ENCODE data around the gene RAB37. TPM values are rescaled to one million over a fixed set of nuclear protein-coding genes. Genes with fewer than 3 reads are reported as not detected.

RAB37 gene
- total and polyA plus RNA-seq, 7 experiments from 2014 or later: 23.6 to 58.5 (median 30.7) TPM

DNA sequence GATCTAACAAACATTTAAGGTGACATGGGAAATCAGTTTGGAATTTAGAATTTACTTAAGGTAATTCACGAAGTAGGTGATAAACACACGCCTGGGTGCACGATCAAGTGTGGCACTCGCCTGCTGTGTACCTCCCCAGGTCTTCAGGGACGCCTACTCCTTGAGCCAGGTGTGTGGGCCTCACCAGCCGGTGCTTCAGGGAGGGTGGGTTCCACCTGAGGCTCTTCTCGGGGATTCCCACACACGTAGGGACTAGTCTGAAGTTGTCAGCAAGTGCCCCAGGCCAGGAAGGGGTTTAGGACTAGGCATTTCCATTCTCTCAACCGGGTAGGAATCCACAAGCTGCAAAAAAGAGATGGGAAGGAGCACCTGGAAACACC, 48.9 kb downstream of the RAB37 start:
- no peak for ATAC-seq

DNA sequence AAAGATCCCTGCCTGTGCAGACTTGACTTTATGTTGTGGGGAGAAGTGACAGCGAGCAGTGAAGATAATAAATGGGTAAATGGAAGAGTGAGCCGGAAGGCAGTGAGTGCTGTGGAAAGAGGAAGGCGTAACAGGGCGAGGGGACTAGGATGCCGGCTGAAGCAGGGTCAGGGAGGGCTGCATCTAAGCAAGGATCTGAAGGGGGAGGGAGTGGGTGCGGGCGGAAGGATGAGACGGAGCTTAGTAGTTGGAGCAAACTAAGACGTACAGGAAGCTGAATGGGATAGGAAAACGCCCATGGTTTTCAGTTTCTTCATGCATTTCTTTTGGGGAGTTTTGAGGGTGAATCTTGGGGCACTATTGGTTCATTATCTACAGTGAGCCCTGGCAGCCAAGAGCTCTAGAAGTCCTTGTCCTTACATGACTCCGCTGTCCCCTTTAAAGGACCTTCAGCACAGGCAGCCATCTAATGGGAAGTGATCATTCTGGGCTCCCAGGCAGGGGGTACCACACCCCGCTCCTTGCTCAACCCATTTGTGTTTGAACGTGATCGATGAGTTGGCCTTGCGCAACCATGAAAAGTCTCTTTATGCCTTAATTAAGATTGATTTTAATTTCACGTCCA, 49.5 kb downstream of the RAB37 start:
- ChIA-PET POLR2A (interaction anchor here (0.8 to 1.6 kb wide), 2 partner anchors 11 to 36 kb away, joined by 3 to 7 read pairs; partner anchors contain the start of gene NAT9), CTCF (interaction anchor here (0.5 to 1.5 kb wide), 2 partner anchors 40 to 123 kb away, joined by 3 to 4 read pairs; no protein-coding TSS in a partner anchor)
- H3K36me3 Mint-ChIP-seq: peaks cover 0 to 25% (median 18%) of the 10 kb centered on the region in 5 donors
- no peaks in the 10 kb centered on the region for H3K9me3 Mint-ChIP-seq
- H3K27me3 ChIP-seq (ENCODE audit: control insufficient read depth in 2 of 2, insufficient read depth in 2 of 2, low read length in 2 of 2): no peaks in the 10 kb centered on the region
- peak overlapping the region; percentile 53 to 94 (median 87) for H3K27ac Mint-ChIP-seq
- peak overlapping the region; percentile 59 for H3K27ac ChIP-seq (ENCODE audit: low read depth, low read length)
- H3K4me1 ChIP-seq (ENCODE audit: control insufficient read depth in 2 of 2, insufficient read depth in 2 of 2, low read length in 2 of 2): peaks cover 16 to 54% of the 10 kb centered on the region in 2 donors
- DNase-seq (peak in 1 of 9 donors; percentile 24), ATAC-seq (peak; percentile 77)
- intact Hi-C loops (cut with micrococcal nuclease): no loop called here
- H3K4me3 Mint-ChIP-seq: peak overlapping the region; percentile 12 to 83 (median 62)
- peaks cover 54 to 78% (median 73%) of the 10 kb centered on the region in 7 donors for H3K4me1 Mint-ChIP-seq
- H3K4me3 ChIP-seq (ENCODE audit: low read length): no peak overlapping the region
- peaks cover 0 to 4% (median 4%) of the 10 kb centered on the region in 3 experiments for H3K36me3 ChIP-seq (ENCODE audit: control insufficient read depth in 2 of 3, insufficient read depth in 3 of 3, low read length in 3 of 3)
- H3K9me3 ChIP-seq (ENCODE audit: control insufficient read depth in 2 of 3, low read length in 3 of 3): no peaks in the 10 kb centered on the region
- no peaks in the 10 kb centered on the region for H3K27me3 Mint-ChIP-seq

More for the DNA sequence above, 48.9 kb downstream of the RAB37 start:
- H3K4me1 ChIP-seq (ENCODE audit: control insufficient read depth in 2 of 2, insufficient read depth in 2 of 2, low read length in 2 of 2): peaks cover 15 to 54% of the 10 kb centered on the region in 2 donors
- ChIA-PET POLR2A (interaction anchor here (0.8 to 1.6 kb wide), 2 partner anchors 10 to 35 kb away, joined by 3 to 7 read pairs; partner anchors contain the start of gene NAT9), CTCF (interaction anchor here (0.5 to 1.5 kb wide), 2 partner anchors 39 to 123 kb away, joined by 3 to 4 read pairs; no protein-coding TSS in a partner anchor)
- peaks cover 0 to 4% (median 4%) of the 10 kb centered on the region in 3 experiments for H3K36me3 ChIP-seq (ENCODE audit: control insufficient read depth in 2 of 3, insufficient read depth in 3 of 3, low read length in 3 of 3)
- Mint-ChIP-seq H3K4me1 (peaks cover 56 to 78% (median 73%) of the 10 kb centered on the region in 7 donors), H3K27ac (peak overlapping the region; percentile 53 to 94 (median 89)), H3K4me3 (peak overlapping the region in 9 of 10 donors; percentile 12 to 83 (median 61)), H3K9me3 (no peaks in the 10 kb centered on the region), H3K36me3 (peaks cover 0 to 23% (median 17%) of the 10 kb centered on the region in 5 donors), H3K27me3 (no peaks in the 10 kb centered on the region)
- H3K9me3 ChIP-seq (ENCODE audit: control insufficient read depth in 2 of 3, low read length in 3 of 3): no peaks in the 10 kb centered on the region
- no peak overlapping the region for H3K4me3 ChIP-seq (ENCODE audit: low read length)
- H3K27ac ChIP-seq (ENCODE audit: low read depth, low read length): peak overlapping the region; percentile 59
- no peak for DNase-seq
- no peaks in the 10 kb centered on the region for H3K27me3 ChIP-seq (ENCODE audit: control insufficient read depth in 2 of 2, insufficient read depth in 2 of 2, low read length in 2 of 2)
- intact Hi-C loops (cut with micrococcal nuclease): no loop called here

GRCh38 chr17:74790161-74791058, 53.4 kb downstream of the RAB37 start:
- ATAC-seq (no peak), DNase-seq (peak in 2 of 9 donors; percentile 24)
- ChIA-PET CTCF (interaction anchor here (0.5 to 4.4 kb wide), 31 partner anchors 10 to 1532 kb away, joined by 3 to 78 read pairs (median 6); partner anchors contain the start of genes FDXR, GRIN2C, MIF4GD and NAT9), POLR2A (interaction anchor here (0.5 to 1.7 kb wide), 9 partner anchors 9 to 943 kb away, joined by 3 to 9 read pairs (median 4); partner anchors contain the start of gene NAT9)
- Mint-ChIP-seq H3K36me3 (peaks cover 3 to 31% (median 22%) of the 10 kb centered on the region in 5 donors), H3K27ac (peak overlapping the region; percentile 48 to 88 (median 81)), H3K4me3 (peak overlapping the region; percentile 41 to 81 (median 72)), H3K9me3 (no peaks in the 10 kb centered on the region), H3K27me3 (no peaks in the 10 kb centered on the region), H3K4me1 (peaks cover 28 to 64% (median 46%) of the 10 kb centered on the region in 7 donors)
- H3K9me3 ChIP-seq (ENCODE audit: control insufficient read depth in 2 of 3, low read length in 3 of 3): no peaks in the 10 kb centered on the region
- H3K36me3 ChIP-seq (ENCODE audit: control insufficient read depth in 2 of 3, insufficient read depth in 3 of 3, low read length in 3 of 3): peaks cover 4 to 33% (median 13%) of the 10 kb centered on the region in 3 experiments
- peak overlapping the region; percentile 19 for H3K27ac ChIP-seq (ENCODE audit: low read depth, low read length)
- no peaks in the 10 kb centered on the region for H3K27me3 ChIP-seq (ENCODE audit: control insufficient read depth in 2 of 2, insufficient read depth in 2 of 2, low read length in 2 of 2)
- H3K4me3 ChIP-seq (ENCODE audit: low read length): no peak overlapping the region
- intact Hi-C loops (cut with micrococcal nuclease): loop anchor here (1.0 to 5.0 kb wide), 7 partner anchors 10 to 168 kb away; partner anchors contain the start of gene NAT9 (in 1 of the 2)
- H3K4me1 ChIP-seq (ENCODE audit: control insufficient read depth in 2 of 2, insufficient read depth in 2 of 2, low read length in 2 of 2): peaks cover 13 to 39% of the 10 kb centered on the region in 2 donors

DNA sequence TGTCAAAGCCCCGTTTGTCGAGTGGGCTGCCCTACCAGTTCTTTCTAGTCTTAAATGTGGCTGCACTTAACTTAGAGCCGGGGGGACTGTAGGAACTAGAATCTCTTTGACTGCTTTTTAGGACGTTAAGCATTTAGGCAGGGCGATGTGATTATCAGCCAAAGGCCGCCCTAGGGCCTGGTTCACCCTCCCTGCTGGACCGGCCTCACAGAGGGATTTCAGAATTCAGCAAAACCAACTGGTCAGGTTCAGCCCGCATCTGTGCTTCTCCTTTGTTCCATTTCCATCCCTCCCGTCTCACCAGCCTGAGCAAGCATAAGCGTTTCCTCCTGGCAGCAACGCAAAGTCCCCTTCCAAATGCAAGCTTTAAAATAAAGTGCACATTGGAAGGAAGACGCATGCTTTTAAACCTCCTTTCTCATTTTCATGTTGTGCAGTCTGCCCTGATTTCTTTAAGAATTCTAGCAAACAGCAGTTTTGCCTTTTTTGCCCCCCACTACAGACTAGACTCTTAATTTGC, 55.6 kb downstream of the RAB37 start:
- Histone ChIP-seq H3K27ac (ENCODE audit: low read depth, low read length) (no peak overlapping the region), H3K4me3 (ENCODE audit: low read length) (no peak overlapping the region), H3K36me3 (ENCODE audit: control insufficient read depth in 2 of 3, insufficient read depth in 3 of 3, low read length in 3 of 3) (peaks cover 0 to 55% (median 16%) of the 10 kb centered on the region in 3 experiments), H3K9me3 (ENCODE audit: control insufficient read depth in 2 of 3, low read length in 3 of 3) (no peaks in the 10 kb centered on the region), H3K27me3 (ENCODE audit: control insufficient read depth in 2 of 2, insufficient read depth in 2 of 2, low read length in 2 of 2) (no peaks in the 10 kb centered on the region), H3K4me1 (ENCODE audit: control insufficient read depth in 2 of 2, insufficient read depth in 2 of 2, low read length in 2 of 2) (peaks cover 13 to 22% of the 10 kb centered on the region in 2 donors)
- Mint-ChIP-seq H3K27me3 (no peaks in the 10 kb centered on the region), H3K4me1 (peaks cover 17 to 47% (median 30%) of the 10 kb centered on the region in 7 donors), H3K36me3 (peaks cover 3 to 44% (median 18%) of the 10 kb centered on the region in 5 donors), H3K27ac (no peak overlapping the region), H3K9me3 (no peaks in the 10 kb centered on the region), H3K4me3 (peak overlapping the region in 1 of 10 donors; percentile 14)
- DNase-seq (no peak), ATAC-seq (no peak)
- ChIA-PET POLR2A (interaction anchor here (0.9 kb wide), 1 partner anchor 81 kb away, joined by 3 read pairs; no protein-coding TSS in a partner anchor), CTCF (interaction anchor here (0.7 to 4.4 kb wide), 6 partner anchors 56 to 731 kb away, joined by 3 to 78 read pairs (median 18); partner anchors contain the start of gene RAB37)
- intact Hi-C loops (cut with micrococcal nuclease): loop anchor here in 1 of 2 donors (5.0 kb wide), 1 partner anchor 165 kb away; no protein-coding TSS in a partner anchor

DNA sequence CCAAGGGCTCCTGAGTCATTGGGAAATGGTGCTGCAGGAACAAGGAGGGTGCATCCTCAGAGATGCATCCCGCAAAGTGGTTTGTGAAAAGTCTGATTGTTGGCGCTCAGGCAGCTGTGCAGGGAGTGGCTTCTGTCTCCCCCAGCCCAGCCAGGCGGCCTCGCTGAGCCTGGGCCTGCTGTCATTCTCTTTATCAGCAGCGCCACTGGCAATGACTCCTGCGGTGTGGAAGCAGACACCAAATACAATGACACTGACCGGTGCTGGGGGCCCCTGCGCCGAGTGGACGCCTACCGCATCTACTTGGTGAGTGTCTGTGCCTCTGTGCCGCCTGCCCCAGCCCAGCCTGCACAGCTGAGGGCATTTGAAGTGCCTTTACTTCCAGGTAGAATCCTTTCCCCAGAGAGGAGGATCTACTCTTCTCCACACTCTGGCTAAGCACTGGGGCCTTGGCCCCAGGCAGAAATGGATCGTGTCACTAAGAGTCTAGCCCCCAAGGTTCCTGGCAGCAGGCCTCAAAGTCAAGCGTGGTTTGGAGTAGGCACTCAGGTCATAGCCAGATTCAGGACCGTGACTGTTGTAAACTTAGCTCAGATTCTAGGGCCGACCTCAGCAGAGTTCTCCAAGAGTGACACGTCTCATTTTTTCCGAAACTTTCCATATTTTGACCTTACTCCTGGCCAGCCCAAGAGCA, 58.4 kb downstream of the RAB37 start:
- no peaks in the 10 kb centered on the region for H3K9me3 Mint-ChIP-seq
- no peak for ATAC-seq
- no peaks in the 10 kb centered on the region for H3K9me3 ChIP-seq (ENCODE audit: control insufficient read depth in 2 of 3, low read length in 3 of 3)
- CTCF ChIA-PET: interaction anchor here (0.6 to 1.6 kb wide), 4 partner anchors 59 to 92 kb away, joined by 3 to 4 read pairs (median 3); partner anchors contain the start of gene RAB37
- POLR2A ChIA-PET: interaction anchor here (1.0 kb wide), 1 partner anchor 19 kb away, joined by 3 read pairs; the partner anchor contains the start of gene NAT9
- H3K36me3 ChIP-seq (ENCODE audit: control insufficient read depth in 2 of 3, insufficient read depth in 3 of 3, low read length in 3 of 3): peaks cover 0 to 78% (median 19%) of the 10 kb centered on the region in 3 experiments
- H3K27me3 Mint-ChIP-seq: no peaks in the 10 kb centered on the region
- H3K36me3 Mint-ChIP-seq: peaks cover 6 to 60% (median 27%) of the 10 kb centered on the region in 5 donors
- H3K4me3 Mint-ChIP-seq: no peak overlapping the region
- intact Hi-C loops (cut with micrococcal nuclease): no loop called here
- H3K27ac ChIP-seq (ENCODE audit: low read depth, low read length): no peak overlapping the region
- peaks cover 12 to 14% of the 10 kb centered on the region in 2 donors for H3K4me1 ChIP-seq (ENCODE audit: control insufficient read depth in 2 of 2, insufficient read depth in 2 of 2, low read length in 2 of 2)
- no peak overlapping the region for H3K27ac Mint-ChIP-seq
- H3K4me1 Mint-ChIP-seq: peaks cover 10 to 25% (median 18%) of the 10 kb centered on the region in 7 donors
- no peak for DNase-seq
- H3K4me3 ChIP-seq (ENCODE audit: low read length): no peak overlapping the region
- no peaks in the 10 kb centered on the region for H3K27me3 ChIP-seq (ENCODE audit: control insufficient read depth in 2 of 2, insufficient read depth in 2 of 2, low read length in 2 of 2)

Measured in naive thymus-derived CD4-positive, alpha-beta T cell (primary cell).